ENCODE measurements around the gene AP1S1.

AP1S1 gene

GRCh38 chr7:101151908-101152651 lies 2.2 kb upstream of the AP1S1 start:
- no peak overlapping the region for H3K4me3 ChIP-seq (ENCODE audit: low read length)
- no peak for DNase-seq (ENCODE audit: low read depth)
- no peak for TF ChIP-seq CTCF (conservative IDR thresholded peaks at IDR 0.05; ENCODE audit: low read length)

- TF ChIP-seq CTCF (conservative IDR thresholded peaks at IDR 0.05; ENCODE audit: low read length), result no peak
- H3K4me3 ChIP-seq (ENCODE audit: low read length), result peak overlapping the region; percentile 84
- no peak for DNase-seq (ENCODE audit: low read depth)
Observed at GRCh38 chr7:101154693-101155102, 422 bp downstream of the AP1S1 start.

- peak overlapping the region; percentile 84 for H3K4me3 ChIP-seq (ENCODE audit: low read length)
- TF ChIP-seq CTCF (conservative IDR thresholded peaks at IDR 0.05; ENCODE audit: low read length), result no peak
- DNase-seq (ENCODE audit: low read depth), result no peak
Observed at GRCh38 chr7:101155303-101155702, 1.0 kb downstream of the AP1S1 start.

GRCh38 chr7:101156277-101156676 lies 2.0 kb downstream of the AP1S1 start:
- no peak overlapping the region for H3K4me3 ChIP-seq (ENCODE audit: low read length)
- no peak for DNase-seq (ENCODE audit: low read depth)
- TF ChIP-seq CTCF (conservative IDR thresholded peaks at IDR 0.05; ENCODE audit: low read length), result peak; percentile 30

GRCh38 chr7:101156866-101157589 lies 2.8 kb downstream of the AP1S1 start:
- TF ChIP-seq CTCF (conservative IDR thresholded peaks at IDR 0.05; ENCODE audit: low read length), result no peak
- no peak for DNase-seq (ENCODE audit: low read depth)
- H3K4me3 ChIP-seq (ENCODE audit: low read length), result no peak overlapping the region

- no peak overlapping the region for H3K4me3 ChIP-seq (ENCODE audit: low read length)
- no peak for DNase-seq (ENCODE audit: low read depth)
- TF ChIP-seq CTCF (conservative IDR thresholded peaks at IDR 0.05; ENCODE audit: low read length), result no peak
Observed at GRCh38 chr7:101159696-101160674, 5.7 kb downstream of the AP1S1 start.

Measured in AG10803 (cell line).